ENCODE measurements around the gene HSPA4. TPM values are rescaled to one million over a fixed set of nuclear protein-coding genes. Genes with fewer than 3 reads are reported as not detected.

The HSPA4 gene
- total RNA-seq, 3 donors from 2014 or later = 64.1 to 77.2 (median 72.9) TPM

DNA sequence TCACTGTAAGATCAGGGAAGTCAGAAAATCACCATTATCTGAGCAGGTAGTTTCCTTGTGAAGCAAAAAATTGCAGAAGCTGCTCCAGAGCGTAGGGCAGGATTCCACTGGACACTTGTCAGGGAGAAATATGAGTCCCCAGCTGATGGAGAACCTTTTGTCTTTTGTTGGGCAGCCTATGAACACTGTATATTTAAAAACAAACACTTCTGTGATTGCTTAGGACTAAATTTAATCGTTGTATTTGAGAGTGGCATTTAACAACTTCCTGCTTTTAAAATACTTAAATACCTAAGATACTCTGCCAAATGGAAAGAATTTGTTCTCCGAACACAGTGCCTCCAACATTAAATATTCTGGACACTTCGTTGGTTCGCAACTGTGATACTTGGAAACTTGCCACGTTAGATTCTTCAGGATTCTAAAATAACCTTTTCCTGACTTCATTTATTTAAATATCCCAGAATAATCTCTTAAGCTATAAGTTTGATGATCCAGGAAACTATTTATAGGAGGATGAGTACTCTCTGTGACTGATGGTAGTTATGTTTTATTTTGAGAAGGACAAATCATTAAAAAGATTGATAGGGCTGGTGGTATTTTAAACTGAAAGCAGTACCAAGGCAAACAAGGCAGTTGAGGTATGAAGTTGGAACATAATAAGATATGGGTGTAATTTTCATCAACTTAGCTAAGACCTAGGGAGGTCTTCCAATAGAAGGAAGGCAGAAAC lies 2.7 kb upstream of the HSPA4 start:
- Histone ChIP-seq H3K9me3 (no peaks in the 10 kb centered on the region), H3K4me1 (ENCODE audit: low read depth) (peaks cover 28% of the 10 kb centered on the region), H3K36me3 (ENCODE audit: low read depth) (no peaks in the 10 kb centered on the region), H3K4me3 (no peak overlapping the region)
- intact Hi-C loops (cut with DNase I, micrococcal nuclease) = no loop called here
- TF ChIP-seq, protein P1, sequence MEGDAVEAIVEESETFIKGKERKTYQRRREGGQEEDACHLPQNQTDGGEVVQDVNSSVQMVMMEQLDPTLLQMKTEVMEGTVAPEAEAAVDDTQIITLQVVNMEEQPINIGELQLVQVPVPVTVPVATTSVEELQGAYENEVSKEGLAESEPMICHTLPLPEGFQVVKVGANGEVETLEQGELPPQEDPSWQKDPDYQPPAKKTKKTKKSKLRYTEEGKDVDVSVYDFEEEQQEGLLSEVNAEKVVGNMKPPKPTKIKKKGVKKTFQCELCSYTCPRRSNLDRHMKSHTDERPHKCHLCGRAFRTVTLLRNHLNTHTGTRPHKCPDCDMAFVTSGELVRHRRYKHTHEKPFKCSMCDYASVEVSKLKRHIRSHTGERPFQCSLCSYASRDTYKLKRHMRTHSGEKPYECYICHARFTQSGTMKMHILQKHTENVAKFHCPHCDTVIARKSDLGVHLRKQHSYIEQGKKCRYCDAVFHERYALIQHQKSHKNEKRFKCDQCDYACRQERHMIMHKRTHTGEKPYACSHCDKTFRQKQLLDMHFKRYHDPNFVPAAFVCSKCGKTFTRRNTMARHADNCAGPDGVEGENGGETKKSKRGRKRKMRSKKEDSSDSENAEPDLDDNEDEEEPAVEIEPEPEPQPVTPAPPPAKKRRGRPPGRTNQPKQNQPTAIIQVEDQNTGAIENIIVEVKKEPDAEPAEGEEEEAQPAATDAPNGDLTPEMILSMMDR (IDR thresholded peaks at IDR 0.05) = no peak
- DNase-seq (no peak), ATAC-seq (no peak)

DNA sequence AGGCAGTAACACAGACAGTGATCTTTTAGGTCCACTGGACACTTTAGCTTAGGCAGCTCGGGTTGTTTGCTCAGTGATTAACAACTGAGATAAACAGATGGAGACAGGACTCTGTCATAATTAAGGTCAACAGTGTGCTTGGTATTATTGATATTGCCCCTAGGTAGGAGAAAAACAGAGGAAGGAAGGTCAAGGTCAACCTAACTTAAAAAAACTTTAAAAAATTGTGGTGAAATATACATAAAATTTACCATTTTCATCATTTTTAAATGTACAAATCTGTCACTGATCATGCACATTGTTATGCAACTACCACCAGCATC lies 2.1 kb upstream of the HSPA4 start:
- intact Hi-C loops (cut with DNase I, micrococcal nuclease) = no loop called here
- peak; percentile 13 for ATAC-seq

DNA sequence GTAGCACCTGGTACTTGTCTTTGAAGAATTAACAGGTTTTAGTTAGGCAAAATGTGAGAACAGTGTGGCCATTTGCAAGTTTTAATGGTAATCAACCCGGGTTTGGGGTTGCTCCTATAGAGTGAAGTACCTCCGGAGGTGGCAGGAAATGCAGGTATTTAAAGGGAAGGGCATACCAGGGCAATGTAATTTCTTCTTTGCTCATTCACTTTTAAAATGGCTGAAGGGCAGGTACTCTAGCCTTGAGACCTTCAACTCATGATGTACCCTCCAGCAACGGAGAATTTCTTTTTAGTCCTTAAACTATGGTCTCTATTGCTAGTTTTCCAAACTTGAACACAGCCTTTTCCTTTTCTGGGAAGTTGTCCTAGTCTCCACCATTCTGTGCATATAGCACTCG lies 1.3 kb upstream of the HSPA4 start:
- no peak for DNase-seq
- no peaks in the 10 kb centered on the region for H3K9me3 ChIP-seq

More for the DNA sequence above, 2.1 kb upstream of the HSPA4 start:
- Histone ChIP-seq H3K9me3 (no peaks in the 10 kb centered on the region), H3K4me1 (ENCODE audit: low read depth) (peaks cover 28% of the 10 kb centered on the region), H3K4me3 (no peak overlapping the region), H3K36me3 (ENCODE audit: low read depth) (no peaks in the 10 kb centered on the region)
- TF ChIP-seq, protein P1 (IDR thresholded peaks at IDR 0.05) = no peak
- DNase-seq = no peak

DNA sequence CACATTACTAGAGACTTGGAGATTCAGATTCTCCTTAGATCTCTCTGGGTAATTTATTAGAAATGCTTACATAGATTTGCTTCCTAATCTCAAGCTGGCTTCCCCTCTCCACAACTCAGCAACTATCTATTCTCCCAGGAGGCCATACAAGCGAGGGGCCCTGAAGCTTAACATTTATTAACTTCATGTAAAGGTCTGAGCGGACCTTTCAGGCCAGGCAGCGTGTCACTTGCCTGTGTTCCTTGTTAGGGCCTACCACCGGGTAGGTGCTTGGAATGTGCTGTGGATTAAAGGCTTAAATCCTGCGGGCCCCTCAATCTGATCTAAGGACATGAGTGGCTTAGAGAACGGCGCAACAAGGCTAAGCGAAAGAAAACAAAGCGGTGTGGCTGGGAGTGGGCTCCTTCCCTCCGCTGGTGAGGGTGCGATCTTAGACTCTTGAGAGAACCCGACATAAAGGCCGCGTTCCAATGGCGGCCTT lies 712 bp upstream of the HSPA4 start:
- no peaks in the 10 kb centered on the region for H3K36me3 ChIP-seq (ENCODE audit: low read depth)
- H3K4me1 ChIP-seq (ENCODE audit: low read depth) = peaks cover 30% of the 10 kb centered on the region
- TF ChIP-seq, protein P1 (IDR thresholded peaks at IDR 0.05) = no peak
- peak overlapping the region; percentile 87 for H3K4me3 ChIP-seq
- intact Hi-C loops (cut with DNase I, micrococcal nuclease) = no loop called here
- ATAC-seq (peak; percentile 9), DNase-seq (peak in 1 of 3 donors; percentile 55)
- no peaks in the 10 kb centered on the region for H3K9me3 ChIP-seq

More for the DNA sequence above, 1.3 kb upstream of the HSPA4 start:
- Histone ChIP-seq H3K4me3 (no peak overlapping the region), H3K36me3 (ENCODE audit: low read depth) (no peaks in the 10 kb centered on the region), H3K4me1 (ENCODE audit: low read depth) (peaks cover 28% of the 10 kb centered on the region)
- ATAC-seq = no peak
- TF ChIP-seq, protein P1 (IDR thresholded peaks at IDR 0.05) = no peak
- intact Hi-C loops (cut with DNase I, micrococcal nuclease) = no loop called here

DNA sequence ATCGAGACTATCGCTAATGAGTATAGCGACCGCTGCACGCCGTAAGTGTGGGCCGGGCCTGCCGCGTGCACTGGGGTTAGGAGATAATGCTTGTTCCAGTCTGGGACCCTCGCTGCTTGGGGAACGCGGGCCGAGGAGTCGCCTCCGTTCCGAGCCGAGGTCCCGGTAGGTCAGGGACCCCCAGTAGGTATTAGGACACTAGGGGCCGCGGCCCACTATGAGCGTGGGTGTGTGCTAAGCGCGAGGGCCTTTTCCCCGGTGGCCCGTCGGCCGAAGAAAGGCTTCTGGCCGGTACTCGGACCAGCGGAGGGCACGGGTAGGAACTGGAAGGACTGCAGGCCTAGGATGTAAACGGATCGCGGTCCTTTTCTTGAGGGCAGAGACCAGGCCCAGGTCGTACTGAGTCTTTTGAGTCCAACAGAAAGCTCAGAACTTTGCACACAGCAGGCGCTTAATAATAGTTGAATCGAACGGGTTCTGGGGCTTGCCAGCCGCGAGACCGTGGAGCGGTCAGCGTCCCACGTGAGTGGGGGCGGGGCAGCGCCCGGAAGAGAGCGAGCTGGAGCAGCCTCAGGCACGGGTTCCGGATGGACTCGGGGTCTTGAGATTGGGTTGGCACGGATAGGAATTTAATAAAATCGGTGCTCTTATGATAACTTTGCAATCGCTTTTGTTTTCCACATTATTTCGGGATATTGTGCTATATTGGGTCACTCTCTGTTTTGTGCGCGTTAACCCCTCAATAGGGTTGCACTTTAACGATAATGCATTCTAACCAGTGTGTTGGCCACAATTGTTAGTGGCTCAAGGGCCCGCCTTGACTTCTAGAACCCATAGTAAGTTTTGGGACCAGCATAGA lies 733 bp downstream of the HSPA4 start:
- peak; percentile 82 to 86 (median 84) for DNase-seq
- intact Hi-C loops (cut with DNase I, micrococcal nuclease) = no loop called here
- Histone ChIP-seq H3K4me3 (peak overlapping the region; percentile 87), H3K9me3 (no peaks in the 10 kb centered on the region), H3K4me1 (ENCODE audit: low read depth) (peaks cover 43% of the 10 kb centered on the region), H3K36me3 (ENCODE audit: low read depth) (no peaks in the 10 kb centered on the region)
- peak; percentile 62 for ATAC-seq
- TF ChIP-seq, protein P1 (IDR thresholded peaks at IDR 0.05) = no peak
